ENCODE results near the gene YIPF5.

DNA sequence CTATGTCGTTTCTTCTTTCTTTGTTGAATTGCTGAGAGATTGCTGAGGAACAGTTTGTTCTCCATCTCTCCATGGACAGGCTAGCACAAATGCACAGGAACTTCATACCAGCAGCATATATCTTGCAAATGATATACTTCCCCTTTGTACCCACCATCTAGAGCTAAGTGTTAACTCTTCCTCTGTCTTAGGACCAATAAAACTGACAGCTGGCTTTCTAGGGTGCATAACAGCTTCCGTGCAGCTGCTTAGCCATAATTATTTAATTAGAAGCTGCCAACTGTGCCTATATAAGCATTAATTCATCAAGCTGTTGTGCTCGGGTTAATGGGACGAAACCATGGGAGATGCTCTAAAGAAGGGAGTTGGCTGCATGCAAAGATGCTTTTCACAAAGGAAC, 38.9 kb upstream of the YIPF5 start:
- TF ChIP-seq, protein P1, sequence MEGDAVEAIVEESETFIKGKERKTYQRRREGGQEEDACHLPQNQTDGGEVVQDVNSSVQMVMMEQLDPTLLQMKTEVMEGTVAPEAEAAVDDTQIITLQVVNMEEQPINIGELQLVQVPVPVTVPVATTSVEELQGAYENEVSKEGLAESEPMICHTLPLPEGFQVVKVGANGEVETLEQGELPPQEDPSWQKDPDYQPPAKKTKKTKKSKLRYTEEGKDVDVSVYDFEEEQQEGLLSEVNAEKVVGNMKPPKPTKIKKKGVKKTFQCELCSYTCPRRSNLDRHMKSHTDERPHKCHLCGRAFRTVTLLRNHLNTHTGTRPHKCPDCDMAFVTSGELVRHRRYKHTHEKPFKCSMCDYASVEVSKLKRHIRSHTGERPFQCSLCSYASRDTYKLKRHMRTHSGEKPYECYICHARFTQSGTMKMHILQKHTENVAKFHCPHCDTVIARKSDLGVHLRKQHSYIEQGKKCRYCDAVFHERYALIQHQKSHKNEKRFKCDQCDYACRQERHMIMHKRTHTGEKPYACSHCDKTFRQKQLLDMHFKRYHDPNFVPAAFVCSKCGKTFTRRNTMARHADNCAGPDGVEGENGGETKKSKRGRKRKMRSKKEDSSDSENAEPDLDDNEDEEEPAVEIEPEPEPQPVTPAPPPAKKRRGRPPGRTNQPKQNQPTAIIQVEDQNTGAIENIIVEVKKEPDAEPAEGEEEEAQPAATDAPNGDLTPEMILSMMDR (conservative IDR thresholded peaks at IDR 0.05; ENCODE audit: low read depth, low read length), result no peak
- no peak for TF ChIP-seq EZH2 (IDR thresholded peaks at IDR 0.05; ENCODE audit: borderline replicate concordance, low read depth, low read length, poor library complexity, severe bottlenecking)

Measured in A673 (cell line).